ENCODE data around the gene SLC37A1.

The SLC37A1 gene

GRCh38 chr21:42562816-42563215, 49.2 kb downstream of the SLC37A1 start:
- no peak for DNase-seq (ENCODE audit: low spot score)

GRCh38 chr21:42563261-42563660, 49.6 kb downstream of the SLC37A1 start:
- DNase-seq (ENCODE audit: low spot score): no peak

GRCh38 chr21:42563686-42564085, 50.0 kb downstream of the SLC37A1 start:
- DNase-seq (ENCODE audit: low spot score): no peak

GRCh38 chr21:42564561-42564971, 50.9 kb downstream of the SLC37A1 start:
- no peak for DNase-seq (ENCODE audit: low spot score)

GRCh38 chr21:42565206-42565810, 51.7 kb downstream of the SLC37A1 start:
- no peak for DNase-seq (ENCODE audit: low spot score)

GRCh38 chr21:42565886-42566523, 52.4 kb downstream of the SLC37A1 start:
- no peak for DNase-seq (ENCODE audit: low spot score)

- DNase-seq (ENCODE audit: low spot score): no peak
Observed at GRCh38 chr21:42566524-42567213, 53.0 kb downstream of the SLC37A1 start.

GRCh38 chr21:42567214-42567555, 53.5 kb downstream of the SLC37A1 start:
- no peak for DNase-seq (ENCODE audit: low spot score)

GRCh38 chr21:42567861-42568260, 54.2 kb downstream of the SLC37A1 start:
- no peak for DNase-seq (ENCODE audit: low spot score)

- DNase-seq (ENCODE audit: low spot score): no peak
Observed at GRCh38 chr21:42568376-42568775, 54.7 kb downstream of the SLC37A1 start.

GRCh38 chr21:42568866-42569731, 55.4 kb downstream of the SLC37A1 start:
- no peak for DNase-seq (ENCODE audit: low spot score)

- DNase-seq (ENCODE audit: low spot score): no peak
Observed at GRCh38 chr21:42569732-42570301, 56.2 kb downstream of the SLC37A1 start.

GRCh38 chr21:42570362-42570761, 56.7 kb downstream of the SLC37A1 start:
- DNase-seq (ENCODE audit: low spot score): no peak

- no peak for DNase-seq (ENCODE audit: low spot score)
Observed at GRCh38 chr21:42570841-42571387, 57.3 kb downstream of the SLC37A1 start.

- DNase-seq (ENCODE audit: low spot score): no peak
Observed at GRCh38 chr21:42571391-42572150, 57.9 kb downstream of the SLC37A1 start.

- no peak for DNase-seq (ENCODE audit: low spot score)
Observed at GRCh38 chr21:42572906-42573495, 59.3 kb downstream of the SLC37A1 start.

GRCh38 chr21:42574234-42575027, 60.8 kb downstream of the SLC37A1 start:
- DNase-seq (ENCODE audit: low spot score): no peak

GRCh38 chr21:42575111-42575510, 61.5 kb downstream of the SLC37A1 start:
- DNase-seq (ENCODE audit: low spot score): no peak

- DNase-seq (ENCODE audit: low spot score): no peak
Observed at GRCh38 chr21:42576639-42577038, 63.0 kb downstream of the SLC37A1 start.

- DNase-seq (ENCODE audit: low spot score): no peak
Observed at GRCh38 chr21:42578034-42578433, 64.4 kb downstream of the SLC37A1 start.

Data from COLO829 (cell line).